Sciatic nerve (tissue), 2 donors: Measurements from ENCODE around the gene PER3. TPM values are rescaled to one million over a fixed set of nuclear protein-coding genes. Genes with fewer than 3 reads are reported as not detected.
A peak's percentile ranks its signal among the peaks of the same experiment; 100 is the strongest.
"Not testable (repeated sequence)": the region's sequence is repeated elsewhere in the genome, so short reads cannot be mapped to it uniquely, and the experiment has no call there.

Experiments used
- ATAC-seq: fragments of 200-7000 bp; cut with Tn5 transposase; one replicate; pipeline ENCODE4 v1.9.1; 2020; ENCODE audit warnings: mild to moderate bottlenecking, moderate library complexity
- DNase-seq: peaks from one replicate; pipeline ENCODE4 v3.0.0-alpha.2; 2020; ENCODE audit warnings: low spot score
- intact Hi-C: fragments of 100-400 bp; cut with DNase I; formaldehyde crosslinking; loops from one replicate; pipeline ENCODE4 v1.14.2; 2022
- total RNA-seq: library from RNA; stranded (reverse); fragmentation: NEBNext Ultra II Directional; extraction: Animal tissue kit (Norgen Biotek cat#: 25700); gene quantifications from one replicate; pipeline ENCODE4 v1.2.1, GENCODE V29; 2021
- donor health status: DM: no; HTN: no; CAD: no.
- donor health status: DM: no; HTN: no; CAD: no.

PER3 gene
- total RNA-seq, 1 donor from 2014 or later, result 72.0 TPM

GRCh38 chr1:7771823-7772299, 12.2 kb upstream of the PER3 start:
- no peak for ATAC-seq
- intact Hi-C loops, result no loop called here
- DNase-seq, result no peak

- DNase-seq (no peak), ATAC-seq (no peak)
- intact Hi-C loops, result no loop called here
Measured at GRCh38 chr1:7777591-7777990, 6.5 kb upstream of the PER3 start.

GRCh38 chr1:7778133-7778628, 5.9 kb upstream of the PER3 start:
- ATAC-seq (no peak), DNase-seq (no peak)
- intact Hi-C loops, result no loop called here

GRCh38 chr1:7780976-7781375, 3.1 kb upstream of the PER3 start:
- intact Hi-C loops, result no loop called here
- DNase-seq (no peak), ATAC-seq (no peak)

- DNase-seq (no peak), ATAC-seq (no peak)
- intact Hi-C loops, result no loop called here
Measured at GRCh38 chr1:7781501-7781900, 2.6 kb upstream of the PER3 start.

- ATAC-seq (no peak), DNase-seq (no peak)
- intact Hi-C loops, result no loop called here
Measured at GRCh38 chr1:7781923-7782495, 2.1 kb upstream of the PER3 start.

- ATAC-seq, result peak; percentile 81
- peak; percentile 86 for DNase-seq
- intact Hi-C loops, result no loop called here
Measured at GRCh38 chr1:7783178-7783711, 846 bp upstream of the PER3 start.

- intact Hi-C loops, result no loop called here
- ATAC-seq, result no peak
- peak; percentile 77 for DNase-seq
Measured at GRCh38 chr1:7784492-7785071, 491 bp downstream of the PER3 start.

- DNase-seq, result no peak
- no peak for ATAC-seq
- intact Hi-C loops, result no loop called here
Measured at GRCh38 chr1:7785108-7785507, 1.0 kb downstream of the PER3 start.

- ATAC-seq, result no peak
- intact Hi-C loops, result no loop called here
- no peak for DNase-seq
Measured at GRCh38 chr1:7786795-7787194, 2.7 kb downstream of the PER3 start.

GRCh38 chr1:7789828-7790227, 5.7 kb downstream of the PER3 start:
- intact Hi-C loops, result loop anchor here (10.0 kb wide), 1 partner anchor 945 kb away; no protein-coding TSS in a partner anchor
- DNase-seq (no peak), ATAC-seq (no peak)

- ATAC-seq, result not testable (repeated sequence)
Measured at GRCh38 chr1:7791027-7791426, 6.9 kb downstream of the PER3 start.

GRCh38 chr1:7795406-7795805, 11.3 kb downstream of the PER3 start:
- no peak for DNase-seq
- intact Hi-C loops, result loop anchor here (10.0 kb wide), 1 partner anchor 951 kb away; no protein-coding TSS in a partner anchor
- ATAC-seq, result no peak

More at GRCh38 chr1:7791027-7791426, 6.9 kb downstream of the PER3 start:
- intact Hi-C loops, result loop anchor here (10.0 kb wide), 1 partner anchor 946 kb away; no protein-coding TSS in a partner anchor
- not testable (repeated sequence) for DNase-seq

- ATAC-seq, result no peak
- intact Hi-C loops, result no loop called here
Measured at GRCh38 chr1:7805460-7805859, 21.4 kb downstream of the PER3 start.

GRCh38 chr1:7808253-7808844, 24.3 kb downstream of the PER3 start:
- ATAC-seq (peak; percentile 50), DNase-seq (no peak)
- intact Hi-C loops, result no loop called here

More at GRCh38 chr1:7805460-7805859, 21.4 kb downstream of the PER3 start:
- no peak for DNase-seq

- intact Hi-C loops, result no loop called here
- no peak for ATAC-seq
- DNase-seq, result no peak
Measured at GRCh38 chr1:7809742-7810141, 25.7 kb downstream of the PER3 start.

- intact Hi-C loops, result no loop called here
- ATAC-seq, result no peak
- DNase-seq, result no peak
Measured at GRCh38 chr1:7810395-7810794, 26.3 kb downstream of the PER3 start.

- DNase-seq (no peak), ATAC-seq (no peak)
- intact Hi-C loops, result no loop called here
Measured at GRCh38 chr1:7811476-7811875, 27.4 kb downstream of the PER3 start.

- intact Hi-C loops, result no loop called here
- DNase-seq (no peak), ATAC-seq (no peak)
Measured at GRCh38 chr1:7813677-7814373, 29.7 kb downstream of the PER3 start.
